Tibial nerve (tissue), 4 donors: ENCODE measurements around the gene ATP6AP1. TPM values are rescaled to one million over a fixed set of nuclear protein-coding genes. Genes with fewer than 3 reads are reported as not detected.

Source experiments
- DNase-seq, 2 donors: peaks; one replicate each; pipeline ENCODE4 v3.0.0-alpha.2; 2019; ENCODE audit warnings: low spot score in 2 of 2
- H3K27ac ChIP-seq, 4 donors: fragments of 200-600 bp; sonication (generic) in 3 of 4; one replicate each; pipeline ENCODE4 v1.5.1; 2017 to 2019; ENCODE audit warnings: mild to moderate bottlenecking in 1 of 4
- H3K27me3 ChIP-seq, 2 donors: fragments of 200-600 bp; sonication (generic) in 1 of 2; one replicate each; pipeline versions ENCODE4 v1.5.1 to v1.6.0; 2017 to 2019
- H3K36me3 ChIP-seq, 3 donors: fragments of 200-600 bp; sonication (generic); one replicate each; pipeline ENCODE4 v1.5.1; 2018 to 2019
- H3K4me1 ChIP-seq, 4 donors: fragments of 200-600 bp; sonication (generic) in 3 of 4; one replicate each; pipeline ENCODE4 v1.5.1; 2017 to 2019
- H3K4me3 ChIP-seq, 4 donors: fragments of 200-600 bp; sonication (generic) in 3 of 4; one replicate each; pipeline ENCODE4 v1.5.1; 2017 to 2019; ENCODE audit warnings: mild to moderate bottlenecking in 1 of 4, moderate library complexity in 1 of 4
- H3K9me3 ChIP-seq, 4 donors: fragments of 200-600 bp; sonication (generic) in 3 of 4; one replicate each; pipeline ENCODE4 v1.5.1; 2017 to 2019
- EP300 ChIP-seq, 2 donors: sonication (generic); formaldehyde crosslinking; IDR thresholded peaks; one replicate each; pipeline ENCODE4 v1.6.1; 2017; ENCODE audit warnings: antibody characterized with exemption in 2 of 2, mild to moderate bottlenecking in 1 of 2
- POLR2A ChIP-seq, 2 donors: fragments of 450-650 bp; IDR thresholded peaks; one replicate each; pipeline ENCODE4 v1.6.1; 2017; ENCODE audit warnings: antibody characterized with exemption in 2 of 2, mild to moderate bottlenecking in 2 of 2, moderate library complexity in 2 of 2
- WGBS, 2 donors: methylation state at CpG; one replicate each; pipeline ENCODE4 v1.1.5; 2018; 5-methylcytosine and 5-hydroxymethylcytosine counted together
- total RNA-seq, 4 donors: library from RNA; depleted of rRNA; stranded (reverse); fragments of >200 nt; gene quantifications; one replicate each; pipeline ENCODE4 v1.1.0, GENCODE V29; 2016
- TF ChIP-seq, protein P1 (sequence below), 5 experiments: fragments of 200-600 bp in 3 of 5; fragments of 450-650 bp in 2 of 5; sonication (generic) in 3 of 5; IDR thresholded peaks; one replicate each; pipeline ENCODE4 v1.5.1; 2016 to 2019; ENCODE audit warnings: antibody characterized with exemption in 5 of 5, mild to moderate bottlenecking in 3 of 5, moderate library complexity in 2 of 5

ATP6AP1 gene
- total RNA-seq, 4 donors from 2014 or later = 42.9 to 59.7 (median 50.4) TPM

DNA sequence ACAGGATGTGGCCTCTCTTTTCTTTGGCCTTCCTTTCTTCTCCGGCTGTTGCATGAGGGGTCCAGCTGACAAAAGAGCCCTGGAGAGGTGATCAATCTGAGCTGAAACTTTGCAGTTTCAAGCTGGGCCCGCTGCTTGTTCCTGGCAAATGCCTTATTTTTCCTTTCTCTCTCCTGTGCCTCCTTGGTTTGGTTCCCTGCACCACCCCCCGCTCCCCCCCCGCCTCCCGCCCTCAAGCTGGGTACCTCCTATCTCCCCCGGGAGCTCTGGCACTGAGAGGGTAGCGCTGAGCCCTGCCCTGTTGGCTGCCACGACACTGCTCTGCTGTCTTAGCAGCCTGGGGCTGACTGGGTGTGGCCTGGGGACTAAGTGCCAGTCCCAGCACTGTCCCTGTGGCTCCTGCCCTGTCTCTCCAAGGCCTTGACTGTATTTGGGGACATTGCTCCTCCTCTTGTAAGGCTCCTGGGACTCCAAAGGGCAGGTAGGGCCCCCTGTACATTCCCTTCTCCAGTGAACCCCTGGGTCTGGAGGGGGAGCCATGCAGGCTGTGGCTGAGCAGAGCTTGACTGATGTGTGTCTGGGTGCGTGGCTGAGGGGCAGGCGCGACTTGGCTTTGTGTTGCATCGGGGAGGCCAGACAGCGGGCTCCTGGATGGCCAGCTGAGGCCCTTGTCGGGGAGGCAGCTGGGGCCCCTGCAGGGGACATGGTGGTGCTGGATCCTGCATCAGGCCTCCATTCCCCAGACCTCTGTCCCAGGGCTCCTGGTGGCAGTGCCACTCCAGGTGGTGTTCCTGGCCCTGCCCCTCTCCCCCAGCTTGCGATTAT, 30.7 kb downstream of the ATP6AP1 start:
- Histone ChIP-seq H3K36me3 (peaks cover 0 to 8% (median 0%) of the 10 kb centered on the region in 3 donors), H3K9me3 (no peaks in the 10 kb centered on the region), H3K4me1 (peaks cover 0 to 30% (median 4%) of the 10 kb centered on the region in 4 donors), H3K4me3 (peak overlapping the region; percentile 62 to 72 (median 65)), H3K27ac (peak overlapping the region; percentile 45 to 87 (median 81)), H3K27me3 (no peaks in the 10 kb centered on the region)
- DNase-seq = no peak
- WGBS, 2 donors = 0 to 54% methylated on average over 1 to 13 of the region's 15 CpGs
- TF ChIP-seq, protein P1, sequence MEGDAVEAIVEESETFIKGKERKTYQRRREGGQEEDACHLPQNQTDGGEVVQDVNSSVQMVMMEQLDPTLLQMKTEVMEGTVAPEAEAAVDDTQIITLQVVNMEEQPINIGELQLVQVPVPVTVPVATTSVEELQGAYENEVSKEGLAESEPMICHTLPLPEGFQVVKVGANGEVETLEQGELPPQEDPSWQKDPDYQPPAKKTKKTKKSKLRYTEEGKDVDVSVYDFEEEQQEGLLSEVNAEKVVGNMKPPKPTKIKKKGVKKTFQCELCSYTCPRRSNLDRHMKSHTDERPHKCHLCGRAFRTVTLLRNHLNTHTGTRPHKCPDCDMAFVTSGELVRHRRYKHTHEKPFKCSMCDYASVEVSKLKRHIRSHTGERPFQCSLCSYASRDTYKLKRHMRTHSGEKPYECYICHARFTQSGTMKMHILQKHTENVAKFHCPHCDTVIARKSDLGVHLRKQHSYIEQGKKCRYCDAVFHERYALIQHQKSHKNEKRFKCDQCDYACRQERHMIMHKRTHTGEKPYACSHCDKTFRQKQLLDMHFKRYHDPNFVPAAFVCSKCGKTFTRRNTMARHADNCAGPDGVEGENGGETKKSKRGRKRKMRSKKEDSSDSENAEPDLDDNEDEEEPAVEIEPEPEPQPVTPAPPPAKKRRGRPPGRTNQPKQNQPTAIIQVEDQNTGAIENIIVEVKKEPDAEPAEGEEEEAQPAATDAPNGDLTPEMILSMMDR (IDR thresholded peaks at IDR 0.05) = no peak
- TF ChIP-seq EP300 (IDR thresholded peaks at IDR 0.05) (no peak), POLR2A (IDR thresholded peaks at IDR 0.05) (no peak)

DNA sequence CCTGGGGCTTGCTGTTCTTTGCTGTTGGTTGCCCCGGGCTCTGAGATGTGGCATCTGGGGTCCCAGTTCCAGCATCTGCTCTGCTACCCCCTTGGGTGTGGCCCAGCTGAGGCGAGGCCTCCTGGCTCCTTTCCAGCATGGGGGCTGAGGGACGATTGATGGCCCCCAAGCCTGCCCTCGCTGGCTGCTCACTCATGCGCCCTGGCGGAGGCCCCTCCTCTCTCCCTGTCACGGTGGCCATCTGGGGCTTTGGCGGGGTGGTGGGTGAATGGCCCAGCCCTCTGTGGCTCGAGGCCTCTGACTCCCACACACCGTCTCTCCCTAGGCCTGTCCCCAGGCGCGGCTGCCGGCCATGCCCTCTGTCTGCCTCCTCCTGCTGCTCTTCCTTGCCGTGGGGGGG, 31.4 kb downstream of the ATP6AP1 start:
- Histone ChIP-seq H3K4me1 (peaks cover 0 to 30% (median 4%) of the 10 kb centered on the region in 4 donors), H3K36me3 (peaks cover 0 to 14% (median 0%) of the 10 kb centered on the region in 3 donors), H3K4me3 (peak overlapping the region in 2 of 4 donors; percentile 65 to 72), H3K27ac (peak overlapping the region in 3 of 4 donors; percentile 78 to 87 (median 84)), H3K27me3 (no peaks in the 10 kb centered on the region), H3K9me3 (no peaks in the 10 kb centered on the region)
- 25 to 70% methylated on average over 4 to 14 of the region's 14 CpGs for WGBS, 2 donors
- TF ChIP-seq, protein P1 (IDR thresholded peaks at IDR 0.05) = no peak
- TF ChIP-seq EP300 (IDR thresholded peaks at IDR 0.05) (no peak), POLR2A (IDR thresholded peaks at IDR 0.05) (no peak)
- DNase-seq = no peak

GRCh38 chrX:154460326-154460725, 31.8 kb downstream of the ATP6AP1 start:
- Histone ChIP-seq H3K4me3 (peak overlapping the region in 1 of 4 donors; percentile 72), H3K36me3 (peaks cover 0 to 19% (median 0%) of the 10 kb centered on the region in 3 donors), H3K4me1 (peaks cover 0 to 30% (median 4%) of the 10 kb centered on the region in 4 donors), H3K27me3 (no peaks in the 10 kb centered on the region), H3K27ac (peak overlapping the region in 2 of 4 donors; percentile 43 to 87), H3K9me3 (no peaks in the 10 kb centered on the region)
- no peak for DNase-seq
- WGBS, 2 donors = 74 to 100% methylated on average over 1 to 26 of the region's 26 CpGs
- TF ChIP-seq EP300 (IDR thresholded peaks at IDR 0.05) = no peak
- TF ChIP-seq, protein P1 (IDR thresholded peaks at IDR 0.05) = peak in 2 of 5 experiments; percentile 9 to 26

DNA sequence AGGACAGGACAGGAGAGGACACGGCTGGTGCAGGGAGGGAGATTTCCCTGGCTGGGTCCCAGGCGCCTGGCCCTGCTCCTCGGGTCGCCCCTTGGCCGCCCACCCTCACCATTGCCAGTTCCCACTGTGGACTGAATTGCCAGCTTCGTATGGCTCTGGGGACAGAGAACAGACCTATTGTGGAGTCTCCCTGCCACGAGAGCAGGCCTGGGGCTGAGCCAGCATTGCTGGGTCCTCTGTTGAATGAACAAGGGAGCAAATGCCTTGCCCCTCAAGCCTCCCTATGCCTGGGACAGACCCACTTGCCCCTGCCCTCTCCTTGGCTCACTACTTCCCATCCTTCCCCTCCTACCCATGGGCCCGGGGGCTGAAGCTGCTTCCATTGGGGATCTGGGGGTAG, 33.9 kb downstream of the ATP6AP1 start:
- H3K4me1 ChIP-seq = peaks cover 0 to 30% (median 4%) of the 10 kb centered on the region in 4 donors
- peak overlapping the region in 2 of 4 donors; percentile 16 to 87 for H3K27ac ChIP-seq
- no peak for DNase-seq
- 28 to 56% methylated on average over 2 to 4 of the region's 8 CpGs for WGBS, 2 donors
- TF ChIP-seq, protein P1 (IDR thresholded peaks at IDR 0.05) = no peak
- TF ChIP-seq EP300 (IDR thresholded peaks at IDR 0.05) (no peak), POLR2A (IDR thresholded peaks at IDR 0.05) (no peak)
- H3K9me3 ChIP-seq = no peaks in the 10 kb centered on the region
- no peaks in the 10 kb centered on the region for H3K27me3 ChIP-seq
- H3K4me3 ChIP-seq = no peak overlapping the region
- H3K36me3 ChIP-seq = peaks cover 0 to 40% (median 0%) of the 10 kb centered on the region in 3 donors

- no peak for DNase-seq
- WGBS, 2 donors = 87 to 100% methylated on average over 4 to 32 of the region's 36 CpGs
- H3K27ac ChIP-seq = no peak overlapping the region
Observed at GRCh38 chrX:154463611-154464220, 35.2 kb downstream of the ATP6AP1 start.

More at GRCh38 chrX:154463611-154464220, 35.2 kb downstream of the ATP6AP1 start:
- Histone ChIP-seq H3K36me3 (peaks cover 0 to 53% (median 0%) of the 10 kb centered on the region in 3 donors), H3K9me3 (no peaks in the 10 kb centered on the region), H3K27me3 (no peaks in the 10 kb centered on the region), H3K4me1 (peaks cover 0 to 30% (median 4%) of the 10 kb centered on the region in 4 donors), H3K4me3 (no peak overlapping the region)
- TF ChIP-seq EP300 (IDR thresholded peaks at IDR 0.05) (no peak), POLR2A (IDR thresholded peaks at IDR 0.05) (no peak)
- TF ChIP-seq, protein P1 (IDR thresholded peaks at IDR 0.05) = no peak
